ENCODE data around the gene CHRDL2.

The CHRDL2 gene

DNA sequence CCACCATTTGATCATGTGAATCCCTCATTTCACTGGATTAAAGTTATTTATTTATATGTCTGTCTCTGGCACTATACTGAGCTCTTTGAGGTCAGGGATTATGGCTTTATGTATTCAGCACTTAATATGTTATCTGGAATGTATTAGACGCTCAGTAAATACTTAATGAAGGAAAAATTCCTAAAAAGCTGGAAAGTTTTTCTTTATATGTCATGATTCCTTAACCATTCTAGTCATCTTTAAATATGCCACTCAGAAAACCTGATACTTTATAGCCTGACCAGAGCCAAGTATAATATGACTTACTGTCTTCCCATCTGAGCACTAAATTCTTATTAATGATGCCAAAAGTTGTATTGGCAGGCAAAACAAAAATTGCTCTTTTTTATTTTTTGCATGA is 44.5 kb upstream of the CHRDL2 start:
- Histone ChIP-seq H3K9ac (ENCODE audit: low read length) (no peak overlapping the region), H2AFZ (ENCODE audit: low read length) (no peak overlapping the region), H3K4me3 (ENCODE audit: low read depth, low read length, poor library complexity, severe bottlenecking) (no peak overlapping the region), H3F3A (ENCODE audit: insufficient read depth, low read length) (0 out of 2 replicates have a peak, but pooled peaks cover 7% of the 10 kb centered on the region), H3K4me1 (ENCODE audit: insufficient read depth, low read length, severe bottlenecking) (peaks cover 26% of the 10 kb centered on the region), H3K27me3 (ENCODE audit: insufficient read depth, low read length) (no peaks in the 10 kb centered on the region), H3K36me3 (ENCODE audit: insufficient read depth, low read length) (peaks cover 17% of the 10 kb centered on the region; the same call in 1 of the 2 replicates), H3K79me2 (ENCODE audit: insufficient read depth, low read length) (peaks cover 72% of the 10 kb centered on the region), H3K27ac (ENCODE audit: low read depth, low read length, poor library complexity, severe bottlenecking) (no peak overlapping the region), H3K9me3 (ENCODE audit: low read length) (no peaks in the 10 kb centered on the region), H3K9me2 (ENCODE audit: low read depth, low read length) (no peaks in the 10 kb centered on the region), H3K4me2 (ENCODE audit: low read length) (no peak overlapping the region), H4K20me1 (ENCODE audit: insufficient read depth, low read length) (no peaks in the 10 kb centered on the region)
- TF ChIP-seq, protein P1, sequence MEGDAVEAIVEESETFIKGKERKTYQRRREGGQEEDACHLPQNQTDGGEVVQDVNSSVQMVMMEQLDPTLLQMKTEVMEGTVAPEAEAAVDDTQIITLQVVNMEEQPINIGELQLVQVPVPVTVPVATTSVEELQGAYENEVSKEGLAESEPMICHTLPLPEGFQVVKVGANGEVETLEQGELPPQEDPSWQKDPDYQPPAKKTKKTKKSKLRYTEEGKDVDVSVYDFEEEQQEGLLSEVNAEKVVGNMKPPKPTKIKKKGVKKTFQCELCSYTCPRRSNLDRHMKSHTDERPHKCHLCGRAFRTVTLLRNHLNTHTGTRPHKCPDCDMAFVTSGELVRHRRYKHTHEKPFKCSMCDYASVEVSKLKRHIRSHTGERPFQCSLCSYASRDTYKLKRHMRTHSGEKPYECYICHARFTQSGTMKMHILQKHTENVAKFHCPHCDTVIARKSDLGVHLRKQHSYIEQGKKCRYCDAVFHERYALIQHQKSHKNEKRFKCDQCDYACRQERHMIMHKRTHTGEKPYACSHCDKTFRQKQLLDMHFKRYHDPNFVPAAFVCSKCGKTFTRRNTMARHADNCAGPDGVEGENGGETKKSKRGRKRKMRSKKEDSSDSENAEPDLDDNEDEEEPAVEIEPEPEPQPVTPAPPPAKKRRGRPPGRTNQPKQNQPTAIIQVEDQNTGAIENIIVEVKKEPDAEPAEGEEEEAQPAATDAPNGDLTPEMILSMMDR (IDR thresholded peaks at IDR 0.05; ENCODE audit: low read length), result no peak
- no peak for TF ChIP-seq EZH2 (IDR thresholded peaks at IDR 0.05; ENCODE audit: borderline replicate concordance, low read length)

DNA sequence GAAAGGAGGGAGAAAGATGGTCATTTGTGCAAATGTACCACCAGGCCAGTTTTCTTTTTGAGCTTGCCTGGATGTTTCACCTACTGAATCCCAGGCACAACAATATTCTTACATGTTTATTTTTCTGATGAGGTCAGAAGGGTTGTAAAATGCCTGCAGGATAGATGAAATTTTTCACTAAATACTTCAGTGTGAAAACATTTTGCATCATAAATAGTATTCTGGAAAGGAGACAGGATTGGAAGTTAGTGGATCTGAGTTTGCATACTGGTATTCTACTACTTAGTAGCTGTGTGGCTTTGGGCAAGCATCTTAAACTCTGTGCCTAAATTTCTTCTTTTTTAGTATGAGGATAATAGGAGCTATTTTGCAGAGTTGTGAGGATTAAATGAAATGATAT is 42.2 kb upstream of the CHRDL2 start:
- TF ChIP-seq, protein P1 (IDR thresholded peaks at IDR 0.05; ENCODE audit: low read length), result no peak
- TF ChIP-seq EZH2 (IDR thresholded peaks at IDR 0.05; ENCODE audit: borderline replicate concordance, low read length), result no peak
- Histone ChIP-seq H3K27ac (ENCODE audit: low read depth, low read length, poor library complexity, severe bottlenecking) (no peak overlapping the region), H3K4me1 (ENCODE audit: insufficient read depth, low read length, severe bottlenecking) (peaks cover 31% of the 10 kb centered on the region), H3K9ac (ENCODE audit: low read length) (no peak overlapping the region), H3F3A (ENCODE audit: insufficient read depth, low read length) (0 out of 2 replicates have a peak, but pooled peaks cover 7% of the 10 kb centered on the region), H2AFZ (ENCODE audit: low read length) (no peak overlapping the region), H3K27me3 (ENCODE audit: insufficient read depth, low read length) (no peaks in the 10 kb centered on the region), H3K4me2 (ENCODE audit: low read length) (no peak overlapping the region), H3K4me3 (ENCODE audit: low read depth, low read length, poor library complexity, severe bottlenecking) (no peak overlapping the region), H3K9me2 (ENCODE audit: low read depth, low read length) (no peaks in the 10 kb centered on the region), H3K36me3 (ENCODE audit: insufficient read depth, low read length) (peaks cover 17% of the 10 kb centered on the region; the same call in 1 of the 2 replicates), H4K20me1 (ENCODE audit: insufficient read depth, low read length) (no peaks in the 10 kb centered on the region), H3K9me3 (ENCODE audit: low read length) (no peaks in the 10 kb centered on the region), H3K79me2 (ENCODE audit: insufficient read depth, low read length) (peaks cover 60% of the 10 kb centered on the region)

DNA sequence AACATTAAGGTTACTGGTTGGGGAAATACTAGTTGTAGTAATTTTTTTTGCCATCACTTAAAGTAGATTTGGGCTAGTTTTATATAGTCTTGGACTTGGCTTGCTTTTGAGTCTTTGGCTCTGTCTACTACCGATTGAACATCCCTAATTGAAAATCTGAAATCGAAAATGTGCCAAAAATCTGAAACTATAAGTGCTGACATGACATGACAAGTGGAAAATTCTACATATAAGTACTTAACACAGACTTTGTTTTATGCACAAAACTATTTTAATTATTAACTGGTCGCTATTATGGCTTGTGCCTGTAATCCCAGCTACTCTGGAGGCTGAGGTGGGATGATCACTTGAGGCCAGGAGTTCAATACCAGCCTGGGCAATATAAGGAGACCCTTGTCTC is 39.9 kb upstream of the CHRDL2 start:
- H3K4me1 ChIP-seq (ENCODE audit: insufficient read depth, low read length, severe bottlenecking), result peaks cover 39% of the 10 kb centered on the region
- no peak overlapping the region for H3K4me2 ChIP-seq (ENCODE audit: low read length)
- H4K20me1 ChIP-seq (ENCODE audit: insufficient read depth, low read length), result no peaks in the 10 kb centered on the region

More for the DNA sequence above, 39.9 kb upstream of the CHRDL2 start:
- Histone ChIP-seq H3F3A (ENCODE audit: insufficient read depth, low read length) (0 out of 2 replicates have a peak, but pooled peaks cover 7% of the 10 kb centered on the region), H3K27ac (ENCODE audit: low read depth, low read length, poor library complexity, severe bottlenecking) (no peak overlapping the region), H3K9me3 (ENCODE audit: low read length) (no peaks in the 10 kb centered on the region), H3K9ac (ENCODE audit: low read length) (no peak overlapping the region), H2AFZ (ENCODE audit: low read length) (no peak overlapping the region), H3K4me3 (ENCODE audit: low read depth, low read length, poor library complexity, severe bottlenecking) (no peak overlapping the region), H3K36me3 (ENCODE audit: insufficient read depth, low read length) (peaks cover 8% of the 10 kb centered on the region; the same call in 1 of the 2 replicates), H3K9me2 (ENCODE audit: low read depth, low read length) (no peaks in the 10 kb centered on the region), H3K79me2 (ENCODE audit: insufficient read depth, low read length) (peaks cover 53% of the 10 kb centered on the region), H3K27me3 (ENCODE audit: insufficient read depth, low read length) (no peaks in the 10 kb centered on the region)
- TF ChIP-seq, protein P1 (IDR thresholded peaks at IDR 0.05; ENCODE audit: low read length), result no peak
- no peak for TF ChIP-seq EZH2 (IDR thresholded peaks at IDR 0.05; ENCODE audit: borderline replicate concordance, low read length)

Measured in OCI-LY1 (cell line).